Measurements from ENCODE around the gene MAPK8IP3. TPM values are rescaled to one million over a fixed set of nuclear protein-coding genes. Genes with fewer than 3 reads are reported as not detected.
A peak's percentile ranks its signal among the peaks of the same experiment; 100 is the strongest.

Gene MAPK8IP3
- total RNA-seq, 1 donor from 2014 or later: 37.5 TPM

- no peak for DNase-seq (ENCODE audit: low read depth)
- peak overlapping the region; percentile 85 for H3K4me3 ChIP-seq (ENCODE audit: low read depth, low read length)
- TF ChIP-seq, protein P1, sequence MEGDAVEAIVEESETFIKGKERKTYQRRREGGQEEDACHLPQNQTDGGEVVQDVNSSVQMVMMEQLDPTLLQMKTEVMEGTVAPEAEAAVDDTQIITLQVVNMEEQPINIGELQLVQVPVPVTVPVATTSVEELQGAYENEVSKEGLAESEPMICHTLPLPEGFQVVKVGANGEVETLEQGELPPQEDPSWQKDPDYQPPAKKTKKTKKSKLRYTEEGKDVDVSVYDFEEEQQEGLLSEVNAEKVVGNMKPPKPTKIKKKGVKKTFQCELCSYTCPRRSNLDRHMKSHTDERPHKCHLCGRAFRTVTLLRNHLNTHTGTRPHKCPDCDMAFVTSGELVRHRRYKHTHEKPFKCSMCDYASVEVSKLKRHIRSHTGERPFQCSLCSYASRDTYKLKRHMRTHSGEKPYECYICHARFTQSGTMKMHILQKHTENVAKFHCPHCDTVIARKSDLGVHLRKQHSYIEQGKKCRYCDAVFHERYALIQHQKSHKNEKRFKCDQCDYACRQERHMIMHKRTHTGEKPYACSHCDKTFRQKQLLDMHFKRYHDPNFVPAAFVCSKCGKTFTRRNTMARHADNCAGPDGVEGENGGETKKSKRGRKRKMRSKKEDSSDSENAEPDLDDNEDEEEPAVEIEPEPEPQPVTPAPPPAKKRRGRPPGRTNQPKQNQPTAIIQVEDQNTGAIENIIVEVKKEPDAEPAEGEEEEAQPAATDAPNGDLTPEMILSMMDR (conservative IDR thresholded peaks at IDR 0.05; ENCODE audit: low read depth, low read length): peak; percentile 16
Measured at GRCh38 chr16:1781758-1782407, 75.9 kb downstream of the MAPK8IP3 start.

- TF ChIP-seq, protein P1 (conservative IDR thresholded peaks at IDR 0.05; ENCODE audit: low read depth, low read length): no peak
- peak; percentile 97 for DNase-seq (ENCODE audit: low read depth)
- H3K4me3 ChIP-seq (ENCODE audit: low read depth, low read length): peak within 1 kb of the TSS; percentile 88
Measured at GRCh38 chr16:1782408-1783264, 76.6 kb downstream of the MAPK8IP3 start, which contains the start of the genes NUBP2 and SPSB3. NUBP2 (plus strand) TSS chr16:1782960; CDS start chr16:1783021, 61 bp downstream. SPSB3 (minus strand) TSS chr16:1782571; CDS start chr16:1781483, 1,088 bp downstream.

DNA sequence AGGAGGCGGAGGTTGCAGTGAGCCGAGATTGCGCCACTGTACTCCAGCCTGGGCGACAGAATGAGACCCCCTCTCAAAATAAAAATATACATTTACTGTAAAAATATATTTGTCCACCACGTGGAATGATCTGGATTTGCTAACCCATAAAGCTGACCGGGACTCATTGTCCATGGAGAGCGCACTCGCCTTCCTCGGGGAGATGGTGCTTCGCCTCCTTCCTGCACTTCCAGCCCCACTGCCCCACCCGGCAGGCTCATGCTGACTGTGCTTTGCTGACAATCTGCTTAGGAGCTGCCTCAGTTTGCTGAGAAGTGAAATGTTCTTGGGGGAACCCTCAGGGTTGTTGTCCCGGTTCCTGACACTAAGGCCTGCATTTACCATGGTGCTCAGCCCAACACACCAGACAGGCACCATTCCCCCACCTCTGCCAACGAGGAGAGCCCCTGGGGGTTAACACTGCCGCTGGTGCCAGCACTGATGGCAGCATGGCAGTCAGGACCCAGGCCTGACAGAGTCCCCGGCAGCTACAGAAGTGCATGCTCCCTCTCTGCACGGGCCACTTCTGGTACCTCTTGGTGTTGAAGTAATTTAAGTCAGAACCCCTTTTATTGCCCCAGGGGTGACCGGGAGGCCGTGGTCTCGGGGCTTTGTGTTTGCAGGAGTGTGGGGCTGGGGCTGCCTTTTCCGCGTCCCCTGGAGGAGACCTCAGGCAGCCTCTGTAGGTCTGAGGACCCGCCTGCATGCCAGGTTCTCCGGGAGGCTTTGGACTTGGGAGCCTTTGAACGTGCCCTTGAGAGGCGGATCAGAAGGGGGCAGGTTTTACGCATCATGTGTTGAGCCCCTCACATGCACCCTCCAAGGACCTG, 79.2 kb downstream of the MAPK8IP3 start:
- DNase-seq (ENCODE audit: low read depth): no peak
- TF ChIP-seq, protein P1 (conservative IDR thresholded peaks at IDR 0.05; ENCODE audit: low read depth, low read length): no peak

GRCh38 chr16:1785846-1786170, 79.8 kb downstream of the MAPK8IP3 start:
- H3K4me3 ChIP-seq (ENCODE audit: low read depth, low read length): no peak overlapping the region
- no peak for DNase-seq (ENCODE audit: low read depth)
- TF ChIP-seq, protein P1 (conservative IDR thresholded peaks at IDR 0.05; ENCODE audit: low read depth, low read length): no peak

More for the DNA sequence above, 79.2 kb downstream of the MAPK8IP3 start:
- H3K4me3 ChIP-seq (ENCODE audit: low read depth, low read length): no peak overlapping the region

- DNase-seq (ENCODE audit: low read depth): no peak
- no peak overlapping the region for H3K4me3 ChIP-seq (ENCODE audit: low read depth, low read length)
- TF ChIP-seq, protein P1 (conservative IDR thresholded peaks at IDR 0.05; ENCODE audit: low read depth, low read length): no peak
Measured at GRCh38 chr16:1786242-1787055, 80.5 kb downstream of the MAPK8IP3 start.

DNA sequence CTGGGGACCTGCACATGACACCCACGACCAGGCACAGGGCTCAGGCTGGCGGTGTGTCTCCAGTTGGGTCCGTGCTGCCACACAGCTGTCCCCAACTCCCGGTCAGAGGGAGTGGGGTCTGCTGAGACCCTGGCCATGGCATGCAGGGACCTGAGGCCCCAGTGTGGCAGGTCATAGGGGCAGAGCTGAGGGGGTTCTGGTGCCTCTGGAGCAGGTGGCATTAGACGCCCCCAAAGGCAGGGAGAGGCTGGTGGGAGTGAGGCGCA, 81.0 kb downstream of the MAPK8IP3 start:
- no peak for DNase-seq (ENCODE audit: low read depth)
- TF ChIP-seq, protein P1 (conservative IDR thresholded peaks at IDR 0.05; ENCODE audit: low read depth, low read length): no peak
- no peak overlapping the region for H3K4me3 ChIP-seq (ENCODE audit: low read depth, low read length)

Measured in epithelial cell of proximal tubule (primary cell).